Stimulated activated CD4-positive, alpha-beta T cell treated with anti-CD3 and anti-CD28 coated beads, TNF-alpha, amount 100 ng/mL, for 1 hour (primary cell): ENCODE data around the gene DCANP1.
A peak's percentile ranks its signal among the peaks of the same experiment; 100 is the strongest.

Experiments used
- DNase-seq, 3 donors: peaks; one replicate each; pipeline ENCODE4 v3.0.0-alpha.2; 2020; ENCODE audit warnings: low read depth in 3 of 3, low spot score in 1 of 3

The DCANP1 gene

GRCh38 chr5:135426102-135427082, 20.8 kb downstream of the DCANP1 start:
- no peak for DNase-seq

- DNase-seq = no peak
Measured at GRCh38 chr5:135425641-135426040, 21.5 kb downstream of the DCANP1 start.

GRCh38 chr5:135423846-135424168, 23.3 kb downstream of the DCANP1 start:
- no peak for DNase-seq

GRCh38 chr5:135423146-135423845, 23.9 kb downstream of the DCANP1 start:
- DNase-seq = no peak

GRCh38 chr5:135422419-135422818, 24.7 kb downstream of the DCANP1 start:
- DNase-seq = no peak

GRCh38 chr5:135417083-135417482, 30.1 kb downstream of the DCANP1 start:
- DNase-seq = no peak

- DNase-seq = no peak
Measured at GRCh38 chr5:135405082-135405481, 42.1 kb downstream of the DCANP1 start.

- no peak for DNase-seq
Measured at GRCh38 chr5:135402031-135402430, 45.1 kb downstream of the DCANP1 start.

- DNase-seq = no peak
Measured at GRCh38 chr5:135400866-135401265, 46.3 kb downstream of the DCANP1 start.

GRCh38 chr5:135399794-135400542, 47.2 kb downstream of the DCANP1 start:
- no peak for DNase-seq

- DNase-seq = peak; percentile 32 to 76 (median 64)
Measured at GRCh38 chr5:135398855-135399793, 48.0 kb downstream of the DCANP1 start, which contains the start of gene MACROH2A1. MACROH2A1 (minus strand) TSS chr5:135399231; CDS start chr5:135389093, 10,138 bp downstream.

- DNase-seq = peak in 1 of 3 donors; percentile 15
Measured at GRCh38 chr5:135398160-135398854, 48.8 kb downstream of the DCANP1 start.

GRCh38 chr5:135397084-135397483, 50.1 kb downstream of the DCANP1 start:
- DNase-seq = no peak

- no peak for DNase-seq
Measured at GRCh38 chr5:135396459-135397055, 50.6 kb downstream of the DCANP1 start.

- DNase-seq = no peak
Measured at GRCh38 chr5:135395866-135396265, 51.3 kb downstream of the DCANP1 start.

GRCh38 chr5:135395451-135395850, 51.7 kb downstream of the DCANP1 start:
- no peak for DNase-seq
